Activated naive CD8-positive, alpha-beta T cell (primary cell): ENCODE measurements around the gene EPHB3.

Experiments
- H3K27ac Mint-ChIP-seq: one replicate; pipeline ENCODE4 v1.8.0; 2021; ENCODE audit warnings: mixed read lengths
- H3K27me3 Mint-ChIP-seq: one replicate; pipeline ENCODE4 v1.8.0; 2021; ENCODE audit warnings: mixed read lengths
- H3K36me3 Mint-ChIP-seq: one replicate; pipeline ENCODE4 v1.8.0; 2021; ENCODE audit warnings: mixed read lengths
- H3K4me1 Mint-ChIP-seq: one replicate; pipeline ENCODE4 v1.8.0; 2021; ENCODE audit warnings: low read depth, mixed read lengths
- H3K4me3 Mint-ChIP-seq: one replicate; pipeline ENCODE4 v1.8.0; 2021; ENCODE audit warnings: mild to moderate bottlenecking, mixed read lengths
- H3K9me3 Mint-ChIP-seq: one replicate; pipeline ENCODE4 v1.8.0; 2021; ENCODE audit warnings: low read depth, mixed read lengths

Gene EPHB3

DNA sequence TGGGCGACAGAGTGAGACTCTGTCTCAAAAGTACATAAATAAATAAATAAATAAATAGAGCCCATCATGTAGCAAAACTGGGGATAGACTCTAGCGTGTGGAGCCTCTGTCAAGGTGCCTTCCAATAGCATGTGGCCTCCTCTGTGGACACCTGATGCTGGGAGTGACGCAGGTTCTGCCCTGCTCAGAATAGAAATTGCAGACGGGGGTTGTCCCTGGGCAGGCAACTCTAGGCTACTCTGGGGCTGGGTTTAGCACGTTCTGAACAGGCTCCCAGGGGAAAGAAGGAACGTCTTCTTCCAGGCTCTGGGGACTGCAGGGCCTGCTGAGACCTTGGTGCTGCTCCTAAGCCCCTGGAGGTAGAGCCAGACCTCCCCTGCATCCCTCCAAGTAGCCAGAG lies 65.3 kb downstream of the EPHB3 start:
- Mint-ChIP-seq H3K4me1 (no peaks in the 10 kb centered on the region), H3K36me3 (no peaks in the 10 kb centered on the region), H3K27ac (no peak overlapping the region), H3K27me3 (peaks cover 1% of the 10 kb centered on the region), H3K9me3 (no peaks in the 10 kb centered on the region), H3K4me3 (no peak overlapping the region)

- Mint-ChIP-seq H3K4me3 (no peak overlapping the region), H3K9me3 (no peaks in the 10 kb centered on the region), H3K27me3 (peaks cover 1% of the 10 kb centered on the region), H3K27ac (no peak overlapping the region), H3K36me3 (no peaks in the 10 kb centered on the region), H3K4me1 (no peaks in the 10 kb centered on the region)
These were observed 68.1 kb downstream of the EPHB3 start for GRCh38 chr3:184629555-184630160.

GRCh38 chr3:184630861-184631471 lies 69.4 kb downstream of the EPHB3 start:
- no peaks in the 10 kb centered on the region for H3K36me3 Mint-ChIP-seq
- peaks cover 4% of the 10 kb centered on the region for H3K4me1 Mint-ChIP-seq
- no peak overlapping the region for H3K27ac Mint-ChIP-seq
- no peak overlapping the region for H3K4me3 Mint-ChIP-seq
- H3K27me3 Mint-ChIP-seq, result peaks cover 1% of the 10 kb centered on the region
- no peaks in the 10 kb centered on the region for H3K9me3 Mint-ChIP-seq

DNA sequence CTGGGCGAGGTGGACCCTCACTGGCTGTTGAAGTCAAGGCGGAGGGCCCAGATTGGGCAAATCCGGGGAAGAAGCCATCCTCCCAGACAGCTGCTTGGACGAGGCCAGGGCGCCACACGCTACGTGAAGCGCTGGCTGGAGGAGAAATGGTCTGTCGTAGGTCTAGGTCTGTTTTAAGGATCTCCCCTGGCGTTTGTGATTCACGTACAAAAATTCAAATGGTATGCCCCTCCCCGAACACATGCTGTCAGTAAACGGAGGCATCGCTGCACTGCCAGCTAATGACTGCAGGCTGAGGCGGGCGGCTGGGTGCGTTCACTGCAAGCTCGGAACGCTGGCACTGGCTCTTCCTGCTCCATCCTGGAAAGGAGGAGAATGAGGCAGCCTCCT lies 69.9 kb downstream of the EPHB3 start:
- Mint-ChIP-seq H3K9me3 (no peaks in the 10 kb centered on the region), H3K4me1 (peaks cover 4% of the 10 kb centered on the region), H3K4me3 (no peak overlapping the region), H3K27ac (no peak overlapping the region), H3K27me3 (peaks cover 1% of the 10 kb centered on the region), H3K36me3 (no peaks in the 10 kb centered on the region)
